ENCODE data around the gene GDF9. TPM values are rescaled to one million over a fixed set of nuclear protein-coding genes. Genes with fewer than 3 reads are reported as not detected.

The GDF9 gene
- total RNA-seq, 1 experiment from 2014 or later: 0.54 TPM

- POLR2A ChIA-PET: no interaction called here
- Histone ChIP-seq H3K4me1 (ENCODE audit: control insufficient read depth, insufficient read depth, low read length) (no peaks in the 10 kb centered on the region), H3K36me3 (ENCODE audit: control insufficient read depth, insufficient read depth, low read length) (no peaks in the 10 kb centered on the region), H3K27ac (ENCODE audit: low read length) (no peak overlapping the region), H3K9me3 (ENCODE audit: control insufficient read depth, insufficient read depth, low read depth, low read length) (no peaks in the 10 kb centered on the region), H3K27me3 (ENCODE audit: control insufficient read depth, insufficient read depth, low read length) (no peaks in the 10 kb centered on the region), H3K4me3 (ENCODE audit: low read depth in 2 of 2, low read length in 2 of 2) (no peak overlapping the region)
- intact Hi-C loops (cut with micrococcal nuclease; ENCODE audit: unreplicated experiment): no loop called here
- no TSS peak for BruUV-seq (replicated peaks)
- ATAC-seq: no peak
- TF ChIP-seq, protein P1, sequence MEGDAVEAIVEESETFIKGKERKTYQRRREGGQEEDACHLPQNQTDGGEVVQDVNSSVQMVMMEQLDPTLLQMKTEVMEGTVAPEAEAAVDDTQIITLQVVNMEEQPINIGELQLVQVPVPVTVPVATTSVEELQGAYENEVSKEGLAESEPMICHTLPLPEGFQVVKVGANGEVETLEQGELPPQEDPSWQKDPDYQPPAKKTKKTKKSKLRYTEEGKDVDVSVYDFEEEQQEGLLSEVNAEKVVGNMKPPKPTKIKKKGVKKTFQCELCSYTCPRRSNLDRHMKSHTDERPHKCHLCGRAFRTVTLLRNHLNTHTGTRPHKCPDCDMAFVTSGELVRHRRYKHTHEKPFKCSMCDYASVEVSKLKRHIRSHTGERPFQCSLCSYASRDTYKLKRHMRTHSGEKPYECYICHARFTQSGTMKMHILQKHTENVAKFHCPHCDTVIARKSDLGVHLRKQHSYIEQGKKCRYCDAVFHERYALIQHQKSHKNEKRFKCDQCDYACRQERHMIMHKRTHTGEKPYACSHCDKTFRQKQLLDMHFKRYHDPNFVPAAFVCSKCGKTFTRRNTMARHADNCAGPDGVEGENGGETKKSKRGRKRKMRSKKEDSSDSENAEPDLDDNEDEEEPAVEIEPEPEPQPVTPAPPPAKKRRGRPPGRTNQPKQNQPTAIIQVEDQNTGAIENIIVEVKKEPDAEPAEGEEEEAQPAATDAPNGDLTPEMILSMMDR (IDR thresholded peaks at IDR 0.05): no peak
- TF ChIP-seq SIN3A (IDR thresholded peaks at IDR 0.05; ENCODE audit: borderline replicate concordance, insufficient read depth, low read depth, low read length): no peak
- TF ChIP-seq POLR2AphosphoS5 (IDR thresholded peaks at IDR 0.05; ENCODE audit: low read depth, low read length): no peak
- TF ChIP-seq REST (IDR thresholded peaks at IDR 0.05; ENCODE audit: insufficient read depth in 1 of 2, low read depth in 2 of 2, low read length in 1 of 2): no peak
- TF ChIP-seq TCF7L2 (IDR thresholded peaks at IDR 0.05; ENCODE audit: low read depth, low read length): no peak
- in situ Hi-C loops (cut with HindIII; ENCODE audit: low pct_unique_long_range_greater_than_20kb, low sequenced_read_pairs): no loop called here
- CTCF ChIA-PET: interaction anchor here (0.5 kb wide), 1 partner anchor 27 kb away, joined by 3 read pairs; the partner anchor contains the start of gene UQCRQ
- DNase-seq (ENCODE audit: low read depth, low spot score): no peak
Observed at GRCh38 chr5:132839426-132840301, 26.6 kb downstream of the GDF9 start.

GRCh38 chr5:132838516-132839282 is 27.6 kb downstream of the GDF9 start:
- ATAC-seq: no peak
- CTCF ChIA-PET: no interaction called here
- TF ChIP-seq TCF7L2 (IDR thresholded peaks at IDR 0.05; ENCODE audit: low read depth, low read length) (no peak), SIN3A (IDR thresholded peaks at IDR 0.05; ENCODE audit: borderline replicate concordance, insufficient read depth, low read depth, low read length) (no peak), REST (IDR thresholded peaks at IDR 0.05; ENCODE audit: insufficient read depth in 1 of 2, low read depth in 2 of 2, low read length in 1 of 2) (no peak)

More at GRCh38 chr5:132838516-132839282, 27.6 kb downstream of the GDF9 start:
- Histone ChIP-seq H3K4me3 (ENCODE audit: low read depth in 2 of 2, low read length in 2 of 2) (no peak overlapping the region), H3K27ac (ENCODE audit: low read length) (no peak overlapping the region), H3K36me3 (ENCODE audit: control insufficient read depth, insufficient read depth, low read length) (no peaks in the 10 kb centered on the region), H3K9me3 (ENCODE audit: control insufficient read depth, insufficient read depth, low read depth, low read length) (no peaks in the 10 kb centered on the region), H3K4me1 (ENCODE audit: control insufficient read depth, insufficient read depth, low read length) (no peaks in the 10 kb centered on the region), H3K27me3 (ENCODE audit: control insufficient read depth, insufficient read depth, low read length) (no peaks in the 10 kb centered on the region)
- intact Hi-C loops (cut with micrococcal nuclease; ENCODE audit: unreplicated experiment): no loop called here
- no peak for DNase-seq (ENCODE audit: low read depth, low spot score)
- in situ Hi-C loops (cut with HindIII; ENCODE audit: low pct_unique_long_range_greater_than_20kb, low sequenced_read_pairs): no loop called here
- POLR2A ChIA-PET: interaction anchor here (0.7 kb wide), 1 partner anchor 9 kb away, joined by 3 read pairs; no protein-coding TSS in a partner anchor
- no TSS peak for BruUV-seq (replicated peaks)
